Body of pancreas (tissue), 4 donors: Measurements from ENCODE around the gene LBH.

Experiments used
- POLR2A ChIP-seq, 3 donors: fragments of 450-650 bp; IDR thresholded peaks; one replicate each; pipeline ENCODE4 v1.6.1; 2016; ENCODE audit warnings: antibody characterized with exemption in 3 of 3, mild to moderate bottlenecking in 2 of 3
- TF ChIP-seq, protein P1 (sequence below), 7 experiments: fragments of 450-650 bp in 4 of 7; fragments of 200-600 bp in 3 of 7; sonication (generic) in 3 of 7; IDR thresholded peaks; one replicate each; pipeline ENCODE4 v1.5.1; 2016 to 2019; ENCODE audit warnings: antibody characterized with exemption in 7 of 7

DNA sequence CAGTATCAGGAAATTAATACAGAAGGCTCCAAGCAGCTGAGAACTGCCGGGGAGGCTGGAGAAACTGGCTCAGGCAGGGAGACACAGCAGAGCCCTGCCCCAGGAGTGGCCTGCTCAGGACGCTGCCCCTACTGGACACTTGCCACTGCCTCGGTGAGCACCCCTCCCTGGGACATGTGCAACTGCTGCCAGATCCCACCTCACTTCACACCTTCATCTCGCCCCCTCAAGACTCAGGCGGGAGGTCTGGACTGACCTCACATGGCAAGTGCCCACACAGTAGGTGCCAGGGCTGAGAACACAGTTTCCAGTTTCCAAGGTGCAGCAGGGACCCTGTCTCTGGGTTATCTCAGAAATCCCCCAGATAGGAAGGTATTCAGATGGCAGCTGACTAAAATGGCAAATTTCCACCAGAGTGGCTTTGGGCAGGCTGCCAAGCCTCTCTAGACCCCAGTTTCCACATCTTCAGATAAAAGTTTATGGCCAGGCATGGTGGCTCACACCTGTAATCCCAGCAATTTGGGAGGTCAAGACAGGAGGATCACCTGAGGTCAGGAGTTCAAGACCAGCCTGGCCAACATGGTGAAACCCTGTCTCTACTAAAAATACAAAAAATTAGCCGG lies 33.7 kb upstream of the LBH start:
- TF ChIP-seq, protein P1, sequence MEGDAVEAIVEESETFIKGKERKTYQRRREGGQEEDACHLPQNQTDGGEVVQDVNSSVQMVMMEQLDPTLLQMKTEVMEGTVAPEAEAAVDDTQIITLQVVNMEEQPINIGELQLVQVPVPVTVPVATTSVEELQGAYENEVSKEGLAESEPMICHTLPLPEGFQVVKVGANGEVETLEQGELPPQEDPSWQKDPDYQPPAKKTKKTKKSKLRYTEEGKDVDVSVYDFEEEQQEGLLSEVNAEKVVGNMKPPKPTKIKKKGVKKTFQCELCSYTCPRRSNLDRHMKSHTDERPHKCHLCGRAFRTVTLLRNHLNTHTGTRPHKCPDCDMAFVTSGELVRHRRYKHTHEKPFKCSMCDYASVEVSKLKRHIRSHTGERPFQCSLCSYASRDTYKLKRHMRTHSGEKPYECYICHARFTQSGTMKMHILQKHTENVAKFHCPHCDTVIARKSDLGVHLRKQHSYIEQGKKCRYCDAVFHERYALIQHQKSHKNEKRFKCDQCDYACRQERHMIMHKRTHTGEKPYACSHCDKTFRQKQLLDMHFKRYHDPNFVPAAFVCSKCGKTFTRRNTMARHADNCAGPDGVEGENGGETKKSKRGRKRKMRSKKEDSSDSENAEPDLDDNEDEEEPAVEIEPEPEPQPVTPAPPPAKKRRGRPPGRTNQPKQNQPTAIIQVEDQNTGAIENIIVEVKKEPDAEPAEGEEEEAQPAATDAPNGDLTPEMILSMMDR (IDR thresholded peaks at IDR 0.05): no peak
- TF ChIP-seq POLR2A (IDR thresholded peaks at IDR 0.05): no peak
